Stimulated activated CD4-positive, alpha-beta T cell treated with anti-CD3 and anti-CD28 coated beads, Interleukin-1b, Interleukin-23, amount 100 ng/mL, for 48 hours (primary cell): ENCODE data around the gene POTEF.
"Not testable (repeated sequence)": the region's sequence is repeated elsewhere in the genome, so short reads cannot be mapped to it uniquely, and the experiment has no call there.

ENCODE experiments used
- DNase-seq: peaks from one replicate; pipeline ENCODE4 v3.0.0-alpha.2; 2020

The POTEF gene

DNA sequence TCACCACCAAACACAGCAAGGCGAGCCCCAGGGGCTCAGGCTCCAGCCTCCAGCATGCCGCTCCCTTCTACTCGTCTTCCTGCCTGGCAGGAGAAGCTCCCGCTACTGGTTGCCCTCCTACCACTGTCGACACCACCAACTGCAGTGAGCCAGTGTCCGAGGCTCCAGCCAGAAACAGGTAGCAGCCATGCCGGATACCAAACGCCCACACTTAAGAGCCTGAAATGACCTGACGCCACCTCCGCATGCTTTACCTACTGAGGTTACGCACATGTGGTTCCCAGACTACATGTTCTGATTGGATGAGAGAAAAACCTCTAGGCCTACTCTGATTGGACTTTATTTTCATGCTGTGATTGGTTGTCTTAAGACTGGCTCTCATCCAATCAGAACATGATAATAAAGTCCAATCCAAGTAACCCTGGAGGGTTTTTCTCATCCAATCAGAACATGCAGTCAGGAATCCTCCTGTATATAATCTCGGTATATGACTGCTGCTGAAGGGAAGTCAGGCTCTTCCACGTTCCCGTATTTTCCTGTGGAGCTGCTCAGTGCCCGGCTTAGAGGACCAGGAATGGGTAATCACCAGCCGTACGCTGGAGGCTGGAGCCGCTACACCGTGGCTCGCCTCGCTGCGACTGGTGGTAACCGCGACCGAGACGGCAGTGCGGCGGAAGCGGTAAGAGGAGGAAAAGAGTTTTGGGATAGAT is at the start of gene POTEF:
POTEF (minus strand) TSS at position 103 of the 710 bp plus-strand sequence. CDS start 8,707 bp downstream, outside the sequence.
- not testable (repeated sequence) for DNase-seq

GRCh38 chr2:130174866-130175265 is 45.8 kb upstream of the POTEF start:
- DNase-seq: not testable (repeated sequence)

DNA sequence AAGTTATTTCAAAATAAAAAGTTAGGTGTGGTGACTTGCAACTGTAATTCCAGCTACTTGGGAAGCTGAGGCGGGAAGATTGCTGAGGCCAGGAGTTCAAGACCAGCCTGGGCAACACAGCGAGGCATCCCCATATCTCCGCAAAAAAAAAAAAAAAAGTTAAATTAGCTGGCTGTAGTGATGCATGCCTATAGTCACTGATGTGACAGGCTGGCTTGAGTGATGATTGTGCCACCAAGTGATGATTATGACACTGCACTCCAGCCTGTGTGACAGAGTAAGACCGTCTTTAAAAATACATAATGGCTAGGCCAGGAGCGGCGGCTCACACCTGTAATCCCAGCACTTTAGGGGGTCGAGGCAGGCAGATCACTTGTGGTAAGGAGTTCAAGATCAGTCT is 40.9 kb upstream of the POTEF start:
- no peak for DNase-seq

DNA sequence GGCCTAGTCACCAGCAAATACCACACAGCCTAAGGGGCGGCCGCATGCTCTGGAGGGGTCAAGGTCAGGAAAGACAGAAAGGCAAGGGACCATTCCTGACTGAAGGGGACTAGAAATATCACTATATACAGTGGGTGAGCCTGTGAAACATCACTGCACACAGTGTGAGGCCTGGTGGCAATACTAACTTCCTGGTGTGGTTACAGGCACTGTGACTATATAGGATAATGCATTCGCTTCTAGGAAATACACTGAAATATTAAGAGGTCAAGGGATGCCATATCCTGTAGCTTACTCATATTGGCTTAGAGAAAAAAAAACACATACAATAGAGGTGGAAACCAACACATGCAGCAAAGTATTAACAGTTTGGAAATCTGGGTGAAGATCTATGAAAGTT is 40.1 kb upstream of the POTEF start:
- DNase-seq: not testable (repeated sequence)

DNA sequence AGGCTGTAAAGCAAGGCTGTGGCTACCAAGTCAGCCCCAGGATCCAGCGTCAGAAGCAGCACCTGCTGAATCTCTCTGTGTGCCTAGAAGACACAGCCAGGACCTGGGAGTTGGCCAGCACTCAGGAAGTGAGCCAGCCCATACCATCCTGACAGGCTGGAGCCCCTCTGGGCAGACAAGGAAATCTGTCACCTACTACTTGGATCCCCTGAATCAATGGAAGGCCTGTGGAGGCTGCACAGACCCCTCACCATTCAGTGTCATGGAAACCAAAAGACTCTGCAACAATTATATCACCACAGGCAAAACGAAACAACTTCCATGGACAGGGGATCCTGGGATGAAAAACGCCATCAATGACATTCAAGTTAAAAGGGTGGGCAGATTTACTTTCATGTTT is 37.6 kb upstream of the POTEF start:
- not testable (repeated sequence) for DNase-seq

DNA sequence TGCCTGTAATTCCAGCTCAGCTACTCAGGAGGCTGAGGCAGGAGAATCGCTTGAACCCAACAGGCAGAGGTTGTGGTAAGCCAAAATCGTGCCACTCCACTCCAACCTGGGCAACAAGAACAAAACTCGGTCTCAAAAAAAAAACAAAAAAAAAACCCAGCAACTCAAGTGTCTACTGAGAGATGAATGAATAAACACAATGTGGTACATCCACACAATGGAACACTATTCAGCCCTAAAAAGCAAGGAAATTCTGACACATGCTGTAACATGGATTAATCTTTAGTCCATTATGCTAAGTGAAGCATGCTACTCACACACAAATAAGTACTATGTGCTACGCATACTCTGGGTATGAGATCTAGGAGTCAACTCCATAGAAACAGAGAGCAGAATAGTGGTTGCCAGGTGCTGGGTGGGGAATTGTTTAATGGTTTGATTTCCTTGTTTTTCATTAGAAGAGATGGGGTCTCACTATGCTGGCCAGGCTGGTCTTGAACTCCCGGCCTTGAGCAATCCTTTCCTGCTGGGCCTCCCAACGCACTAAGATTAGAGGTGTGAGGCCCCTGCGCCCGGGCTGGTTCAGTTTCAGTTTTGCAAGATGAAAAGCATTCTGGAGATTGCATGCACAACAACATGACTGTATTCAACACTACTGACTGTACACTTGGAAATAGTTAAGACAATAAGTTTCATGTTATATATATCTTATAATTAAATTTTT is 36.4 kb upstream of the POTEF start:
- DNase-seq: no peak

DNA sequence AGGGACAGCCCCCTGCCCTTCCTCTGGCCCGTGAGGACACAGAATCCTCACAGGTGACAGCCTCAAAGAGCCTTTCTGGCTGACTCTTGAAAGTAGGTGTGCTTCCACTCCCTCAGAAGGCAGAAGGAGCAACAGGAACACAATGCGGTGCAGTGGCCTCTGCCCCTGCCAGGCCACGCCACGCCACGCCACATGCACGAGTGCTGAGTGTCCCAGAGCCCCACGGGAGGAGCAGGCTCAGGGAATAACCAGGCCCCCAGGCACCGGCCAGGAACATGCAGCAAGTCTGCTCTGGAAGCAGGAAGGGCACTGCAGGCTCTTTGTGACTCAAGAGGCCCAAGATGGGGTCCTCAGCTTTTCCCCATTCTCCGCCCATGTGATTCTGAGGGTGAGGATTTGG is 33.9 kb upstream of the POTEF start:
- DNase-seq: no peak

- not testable (repeated sequence) for DNase-seq
These were observed 33.5 kb upstream of the POTEF start for GRCh38 chr2:130162486-130162885.

GRCh38 chr2:130160838-130161705 is 32.0 kb upstream of the POTEF start:
- not testable (repeated sequence) for DNase-seq

GRCh38 chr2:130160131-130160530 is 31.1 kb upstream of the POTEF start:
- DNase-seq: no peak

GRCh38 chr2:130159376-130159775 is 30.4 kb upstream of the POTEF start:
- DNase-seq: not testable (repeated sequence)

- DNase-seq: no peak
These were observed 29.6 kb upstream of the POTEF start for GRCh38 chr2:130158631-130159030.

DNA sequence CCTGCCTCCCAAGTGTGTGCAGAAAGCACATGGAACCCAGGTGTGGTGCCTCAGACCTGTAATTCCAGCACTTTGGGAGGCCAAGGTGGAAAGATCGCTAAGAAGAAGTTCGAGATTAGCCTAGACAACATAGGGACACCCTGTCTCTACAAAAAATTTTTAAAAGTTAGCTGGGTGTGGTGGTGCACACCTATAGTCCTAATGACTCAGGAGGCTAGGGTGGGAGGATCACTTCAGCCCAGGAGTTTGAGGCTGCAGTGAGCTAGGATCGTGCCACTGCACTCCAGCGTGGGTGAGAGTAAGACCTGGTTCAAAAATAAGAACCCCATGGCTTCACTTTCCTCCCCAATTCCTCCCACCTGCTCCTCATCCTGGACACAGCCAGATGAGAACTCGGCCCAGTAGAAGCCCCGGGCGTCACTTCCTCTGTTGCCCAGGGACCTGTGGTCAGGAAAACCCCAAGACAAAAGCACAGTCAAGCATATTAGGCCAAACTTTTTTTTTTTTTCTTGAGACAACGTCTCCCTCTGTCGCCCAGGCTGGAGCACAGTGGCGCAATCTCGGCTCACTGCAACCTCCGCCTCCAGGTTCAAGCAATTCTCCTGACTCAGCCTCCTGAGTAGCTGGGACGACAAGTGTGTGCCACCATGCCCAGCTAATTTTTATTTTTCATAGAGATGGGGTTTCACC is 28.9 kb upstream of the POTEF start:
- not testable (repeated sequence) for DNase-seq

DNA sequence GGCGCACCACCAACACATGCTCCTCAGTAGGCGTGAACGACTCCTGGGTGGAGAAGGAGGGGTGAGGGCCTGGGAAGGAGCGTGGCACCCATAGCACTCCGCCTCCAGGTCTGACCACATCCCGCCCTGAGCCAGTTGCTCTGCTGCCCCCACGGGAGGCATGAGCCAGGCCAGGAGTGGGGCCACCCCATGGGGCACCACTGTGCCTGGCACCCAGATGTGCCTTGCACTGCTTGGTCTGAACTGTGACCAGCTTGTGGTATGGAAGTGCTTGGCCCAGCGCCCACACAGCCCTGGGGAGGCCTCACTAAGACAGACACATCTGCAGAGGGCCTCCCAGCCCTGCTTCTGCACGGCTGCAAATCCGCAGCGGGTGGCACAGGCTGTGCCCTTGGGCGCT is 28.3 kb upstream of the POTEF start:
- DNase-seq: not testable (repeated sequence)

DNA sequence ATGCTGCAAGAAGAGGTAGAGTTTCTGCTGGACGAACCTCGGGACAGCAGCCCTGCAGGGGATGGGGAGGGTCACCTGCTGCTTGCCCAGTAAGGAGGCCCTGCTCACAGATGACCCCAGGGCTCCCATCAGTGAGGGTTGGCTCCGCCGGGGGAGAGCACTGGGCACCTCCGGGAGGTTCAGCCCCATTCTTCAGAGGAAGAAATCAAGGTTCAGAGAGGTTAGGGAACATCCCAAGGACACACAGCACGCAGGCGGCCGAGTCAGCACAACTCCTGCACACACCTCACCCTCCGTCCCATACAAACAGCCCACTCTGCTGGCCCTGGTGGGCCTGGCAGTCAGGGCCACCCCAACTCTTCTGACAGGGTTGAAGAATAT is 27.6 kb upstream of the POTEF start:
- DNase-seq: no peak

DNA sequence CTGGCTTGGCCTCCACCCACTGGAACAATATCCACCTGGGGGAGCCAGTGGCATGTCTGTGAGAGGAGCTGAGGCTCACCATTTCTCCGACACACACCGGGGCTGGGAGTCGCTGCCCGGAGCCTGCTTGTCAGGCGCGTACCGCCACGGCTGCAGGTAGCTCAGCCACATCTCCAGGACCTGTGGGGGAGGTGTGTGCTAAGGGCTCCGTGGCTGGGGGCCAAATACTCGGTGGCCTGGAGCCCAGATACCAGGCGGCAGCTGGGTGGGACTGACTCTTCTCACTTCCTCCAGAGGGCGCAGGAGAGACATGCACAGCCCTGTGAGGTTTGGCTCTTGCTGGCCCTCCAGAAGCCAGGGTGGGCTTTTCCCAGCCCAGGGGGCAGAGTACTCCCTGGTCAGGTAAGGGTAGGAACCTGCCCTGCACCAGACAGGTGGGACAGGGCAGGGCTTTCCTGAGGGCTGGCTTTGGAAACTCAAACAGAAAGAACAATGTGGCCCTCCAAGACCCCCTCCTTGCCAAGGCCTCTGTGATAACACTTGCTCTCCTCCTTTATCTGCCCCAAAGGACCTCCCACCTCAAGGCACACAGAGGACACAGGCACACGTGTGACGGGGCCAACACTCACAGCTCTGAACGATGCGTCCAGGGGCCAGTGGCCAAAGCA is 27.1 kb upstream of the POTEF start:
- DNase-seq: not testable (repeated sequence)

DNA sequence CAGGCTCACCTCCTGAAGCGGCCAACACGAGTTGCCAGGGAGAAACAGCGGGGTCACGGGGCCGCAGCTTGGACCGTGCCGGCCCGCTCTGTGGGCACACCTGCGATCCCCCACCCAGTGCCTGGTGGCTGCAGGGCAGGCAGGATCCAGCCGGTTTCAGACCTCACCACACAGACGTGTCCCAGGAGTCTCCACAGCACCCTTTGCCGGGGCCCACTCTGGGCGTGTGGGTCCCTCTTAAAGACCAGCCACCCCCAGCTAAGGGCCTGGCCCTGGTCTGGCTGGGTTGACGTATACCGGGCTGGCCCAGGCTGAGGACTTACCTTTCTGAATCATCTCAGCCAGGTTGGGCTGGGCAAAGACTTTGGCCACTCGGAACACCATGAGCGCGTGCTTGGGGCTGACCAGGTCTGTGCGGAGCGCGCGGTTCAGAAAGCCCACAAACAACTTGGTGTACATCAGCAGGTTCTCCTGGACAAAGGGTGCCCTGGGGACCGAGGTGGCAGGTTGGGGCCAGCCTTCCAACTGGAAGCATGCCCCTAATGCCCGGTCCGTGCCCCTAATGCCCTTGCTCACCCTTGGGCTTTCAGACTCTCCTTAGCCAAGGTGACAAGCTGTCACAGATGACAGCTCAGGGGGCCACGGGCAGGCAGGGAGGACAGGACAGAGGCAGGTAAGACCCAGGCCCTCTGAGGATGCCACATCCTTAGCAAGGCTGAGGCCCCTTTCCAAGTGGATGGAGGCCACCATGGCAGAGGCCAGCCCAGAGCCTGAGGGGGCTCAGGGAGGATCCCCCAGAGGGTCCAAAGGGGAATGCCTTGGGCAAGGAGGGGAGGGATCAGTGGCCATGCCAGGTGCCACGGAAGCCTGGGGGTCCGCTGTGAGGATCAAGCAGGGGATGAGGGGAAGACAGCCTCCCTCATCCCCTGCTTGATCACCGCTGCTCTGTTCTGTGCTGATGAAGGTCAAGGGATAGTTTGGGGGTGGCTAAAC is 26.0 kb upstream of the POTEF start:
- DNase-seq: no peak

GRCh38 chr2:130154423-130154770 is 25.4 kb upstream of the POTEF start:
- DNase-seq: not testable (repeated sequence)

DNA sequence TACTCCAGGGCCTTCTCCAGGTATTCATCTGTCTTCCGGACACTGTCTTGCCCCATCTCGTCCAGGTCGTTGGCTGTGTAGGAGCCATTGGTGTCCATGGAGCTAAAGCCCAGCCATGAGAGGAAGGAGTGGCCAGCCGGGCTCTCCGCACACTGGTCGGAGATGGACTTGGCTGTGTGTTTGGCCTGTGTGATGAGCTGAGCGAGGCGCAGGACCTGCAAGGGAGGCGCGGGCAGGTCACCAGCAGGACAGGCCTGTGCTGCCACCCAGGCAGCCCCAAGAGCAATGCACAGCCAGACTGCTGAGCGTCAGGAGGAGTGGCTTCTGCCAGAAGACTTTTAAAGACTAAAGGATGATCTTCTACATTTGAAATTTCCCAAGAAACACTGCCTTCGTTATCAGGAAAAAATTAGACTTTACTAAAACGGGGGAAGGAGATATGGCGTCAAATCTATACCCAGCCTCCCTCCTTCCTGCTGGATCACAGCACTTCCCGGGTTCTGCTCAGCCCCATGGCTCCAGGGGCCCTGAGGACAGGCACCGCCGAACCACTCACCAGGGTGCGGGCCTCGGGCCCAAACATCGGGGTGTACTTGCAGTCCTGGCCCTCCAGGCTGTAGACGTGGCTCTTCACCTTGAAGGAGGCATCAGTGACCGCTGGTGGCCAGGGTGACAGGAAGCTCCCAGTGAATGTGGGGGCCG is 24.9 kb upstream of the POTEF start:
- not testable (repeated sequence) for DNase-seq
